GM19324 (cell line): ENCODE data around the gene FN3KRP.
A peak's percentile ranks its signal among the peaks of the same experiment; 100 is the strongest.

Source experiments
- ATAC-seq: cut with Tn5 transposase; IDR thresholded peaks from one replicate; pipeline ENCODE4 v1.9.1; 2021; ENCODE audit warnings: mild to moderate bottlenecking, moderate library complexity; ENCODE audit not compliant: unreplicated experiment, low FRiP score

The FN3KRP gene, protein sequence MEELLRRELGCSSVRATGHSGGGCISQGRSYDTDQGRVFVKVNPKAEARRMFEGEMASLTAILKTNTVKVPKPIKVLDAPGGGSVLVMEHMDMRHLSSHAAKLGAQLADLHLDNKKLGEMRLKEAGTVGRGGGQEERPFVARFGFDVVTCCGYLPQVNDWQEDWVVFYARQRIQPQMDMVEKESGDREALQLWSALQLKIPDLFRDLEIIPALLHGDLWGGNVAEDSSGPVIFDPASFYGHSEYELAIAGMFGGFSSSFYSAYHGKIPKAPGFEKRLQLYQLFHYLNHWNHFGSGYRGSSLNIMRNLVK

GRCh38 chr17:82716203-82717010 is at the start of gene FN3KRP:
FN3KRP (plus strand) TSS chr17:82716706; CDS start chr17:82716756, 50 bp downstream.
- peak; percentile 61 for ATAC-seq

GRCh38 chr17:82666931-82667667 is 49.4 kb upstream of the FN3KRP start:
- no peak for ATAC-seq

- ATAC-seq, result no peak
Observed at GRCh38 chr17:82667668-82668000, 48.9 kb upstream of the FN3KRP start.

DNA sequence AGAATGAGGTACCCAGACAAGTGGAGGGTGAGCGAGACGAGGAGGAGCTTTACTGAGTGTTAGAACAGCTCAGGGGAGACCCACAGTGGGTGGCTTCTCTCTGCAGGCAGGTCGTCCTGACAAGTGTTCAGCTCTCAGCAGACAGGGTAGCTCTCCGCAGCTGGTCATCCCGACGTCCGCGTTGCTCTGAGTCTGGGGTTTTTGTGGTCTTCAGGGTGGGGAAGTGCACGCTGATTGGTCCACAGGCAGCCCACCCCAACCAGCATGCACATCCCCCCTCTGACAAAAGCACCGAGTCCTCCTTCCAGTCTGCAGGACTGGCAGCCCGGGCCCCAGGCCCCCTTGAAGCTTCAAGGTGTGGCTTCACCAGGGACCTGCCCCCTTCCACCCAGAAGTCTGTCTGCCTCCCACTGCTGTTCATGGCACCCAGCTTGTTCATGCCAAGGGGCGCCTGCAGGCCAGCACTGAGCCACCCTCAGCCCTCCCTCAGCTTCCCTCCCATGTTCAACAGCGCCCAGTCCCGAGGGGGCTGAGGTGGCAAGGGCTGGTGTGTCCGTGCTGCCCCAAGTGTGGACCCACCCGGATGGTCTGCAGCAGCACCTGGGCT is 48.4 kb upstream of the FN3KRP start:
- ATAC-seq, result no peak

DNA sequence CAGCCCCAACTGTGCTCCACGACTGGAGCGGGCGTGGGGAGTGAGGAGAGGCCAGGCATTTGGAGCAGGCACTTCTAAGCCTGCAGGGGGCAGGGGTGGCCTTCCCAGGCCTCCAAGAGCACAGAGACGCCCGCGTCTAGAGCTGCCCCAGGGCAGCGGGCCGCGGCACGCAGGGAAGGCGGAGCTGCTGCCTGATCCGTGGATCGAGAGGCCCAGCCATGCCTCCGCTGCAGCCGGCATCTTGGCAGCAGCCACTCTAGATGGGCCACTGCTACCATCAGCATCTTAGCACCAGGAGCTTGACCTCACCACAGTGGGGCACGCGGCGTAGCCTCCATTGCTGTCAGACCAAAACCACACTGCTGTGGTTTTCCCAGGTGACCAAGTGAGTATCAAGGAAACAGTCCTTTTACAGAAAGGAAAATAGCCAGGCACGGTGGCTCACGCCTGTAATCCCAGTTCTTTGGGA is 47.8 kb upstream of the FN3KRP start:
- no peak for ATAC-seq

- ATAC-seq, result no peak
Observed at GRCh38 chr17:82670661-82671450, 45.6 kb upstream of the FN3KRP start.

GRCh38 chr17:82674656-82675475 is 41.6 kb upstream of the FN3KRP start:
- no peak for ATAC-seq

DNA sequence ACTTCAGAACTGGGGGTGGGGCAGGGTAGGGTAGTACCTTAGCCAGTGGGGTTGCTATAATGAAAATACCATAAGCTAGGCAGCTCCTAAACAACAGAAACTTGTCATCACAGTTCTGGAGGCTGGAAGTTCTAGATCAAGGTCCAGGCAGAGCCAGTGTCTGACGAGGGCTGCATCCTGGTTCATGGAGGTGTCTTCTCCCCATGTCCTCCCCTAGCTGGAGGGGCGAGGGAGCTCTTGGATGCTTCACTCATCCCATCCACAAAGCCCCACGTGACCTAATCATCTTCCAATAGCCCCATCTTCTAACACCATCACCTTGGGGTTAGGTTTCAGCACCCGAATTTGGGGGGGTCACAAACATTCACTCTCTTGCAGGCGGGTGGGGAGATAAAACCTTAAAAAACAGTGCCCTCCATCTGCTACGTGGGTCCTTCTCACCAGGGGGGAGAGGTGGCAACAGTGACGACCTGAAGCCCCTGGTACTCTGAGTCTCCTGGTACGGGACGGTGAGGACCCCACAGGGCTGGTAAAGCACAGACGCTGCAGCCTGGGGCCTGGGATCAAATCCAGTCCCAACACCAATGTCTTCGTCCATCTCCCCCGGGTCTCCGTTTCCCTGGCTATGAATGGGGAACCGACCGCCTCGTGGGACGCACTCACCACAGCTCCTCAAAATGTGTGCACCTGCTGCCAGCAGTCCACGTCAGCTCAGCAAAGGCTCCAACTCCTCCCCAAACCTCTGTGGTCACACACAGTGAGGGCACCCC is 40.8 kb upstream of the FN3KRP start:
- no peak for ATAC-seq

DNA sequence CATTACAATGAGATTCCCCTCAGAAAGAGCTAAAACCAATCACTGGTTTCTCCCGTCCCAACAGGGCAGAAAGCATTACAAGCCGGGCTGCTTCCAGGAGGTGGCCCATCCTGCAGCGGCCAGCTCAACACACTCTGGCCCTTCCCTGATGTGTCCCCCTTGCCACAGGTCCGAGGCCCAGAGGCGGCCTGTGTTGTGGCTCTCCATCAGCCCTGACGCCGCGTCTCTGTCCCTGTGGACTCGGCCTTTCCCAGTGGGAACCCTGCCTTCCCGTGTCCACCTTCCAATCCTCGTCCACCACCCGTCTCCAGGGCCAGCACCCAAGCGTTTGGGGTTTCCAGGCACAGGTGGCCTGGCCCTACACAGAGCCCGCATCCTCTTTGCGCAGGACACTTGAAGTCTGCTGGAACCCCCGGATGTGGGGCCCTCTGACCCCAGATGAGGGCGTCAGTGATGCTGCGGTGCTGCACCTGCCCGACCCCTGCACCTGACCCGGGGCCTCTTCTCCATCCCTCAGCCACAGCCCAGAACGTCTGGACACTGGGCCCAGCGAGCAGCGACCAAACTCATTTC is 39.1 kb upstream of the FN3KRP start:
- no peak for ATAC-seq

GRCh38 chr17:82678265-82678891 is 38.1 kb upstream of the FN3KRP start:
- ATAC-seq, result no peak

DNA sequence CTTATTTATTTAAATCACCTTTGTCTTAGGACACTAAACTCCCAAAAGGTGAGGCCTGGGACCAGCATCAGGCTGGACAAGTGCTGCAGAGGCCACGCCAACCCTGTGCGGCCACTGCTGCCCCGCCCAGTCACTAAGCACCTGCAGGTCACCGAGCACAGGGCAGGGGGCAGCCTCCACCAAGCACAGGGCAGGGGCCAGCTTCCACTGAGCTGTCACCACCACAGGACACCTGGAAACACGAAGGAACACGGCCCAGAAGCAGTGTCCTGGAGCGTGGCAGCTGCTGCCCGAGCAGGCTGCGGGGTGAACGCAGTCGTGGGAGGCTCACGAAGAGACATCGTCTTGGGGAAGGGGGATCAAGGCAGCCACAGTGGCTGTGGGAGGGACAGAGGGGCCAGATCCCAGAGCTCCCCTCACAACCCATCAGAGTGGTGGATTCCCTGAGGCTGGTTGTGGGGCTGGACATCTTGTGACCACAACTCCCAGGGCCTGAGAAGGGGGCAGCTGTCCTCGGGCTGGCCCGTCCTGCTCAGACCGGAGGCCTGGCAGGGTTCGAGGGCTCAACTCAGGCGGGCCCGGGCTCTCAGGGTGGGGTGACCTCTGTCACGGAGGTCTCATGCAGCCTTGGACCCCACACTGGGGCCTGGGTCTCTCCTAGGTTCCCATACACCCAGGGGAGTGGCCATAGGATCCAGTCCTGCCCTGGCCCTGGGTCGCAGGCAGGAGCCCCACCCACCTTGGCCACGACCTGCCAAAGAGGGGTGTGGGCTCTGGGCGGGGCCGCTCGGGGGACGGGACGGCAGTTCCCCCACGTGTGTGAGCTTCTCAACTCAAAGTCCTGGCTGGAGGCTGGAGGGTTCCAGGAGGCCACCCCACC is 36.7 kb upstream of the FN3KRP start:
- ATAC-seq, result no peak

DNA sequence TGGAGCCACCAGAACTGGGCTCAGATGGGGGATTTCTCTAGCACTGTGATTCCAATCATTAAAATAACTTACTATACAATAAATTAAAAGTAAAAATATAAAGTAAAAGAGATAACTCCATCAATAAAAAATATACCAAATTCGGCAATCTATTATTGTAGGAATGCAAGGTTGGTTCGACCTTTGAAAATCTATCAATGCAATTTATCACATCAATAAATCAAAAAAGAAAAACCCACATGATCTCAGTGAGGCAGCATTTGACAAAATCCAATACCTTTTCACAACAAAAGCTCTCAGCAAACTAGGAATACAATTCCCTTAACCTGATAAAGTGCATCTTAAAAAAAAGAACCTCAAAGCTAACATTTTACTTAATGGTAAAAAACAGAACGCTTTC is 35.0 kb upstream of the FN3KRP start:
- ATAC-seq, result no peak

- ATAC-seq, result no peak
Observed at GRCh38 chr17:82683534-82683933, 33.0 kb upstream of the FN3KRP start.

GRCh38 chr17:82684228-82684841 is 32.2 kb upstream of the FN3KRP start:
- ATAC-seq, result no peak

DNA sequence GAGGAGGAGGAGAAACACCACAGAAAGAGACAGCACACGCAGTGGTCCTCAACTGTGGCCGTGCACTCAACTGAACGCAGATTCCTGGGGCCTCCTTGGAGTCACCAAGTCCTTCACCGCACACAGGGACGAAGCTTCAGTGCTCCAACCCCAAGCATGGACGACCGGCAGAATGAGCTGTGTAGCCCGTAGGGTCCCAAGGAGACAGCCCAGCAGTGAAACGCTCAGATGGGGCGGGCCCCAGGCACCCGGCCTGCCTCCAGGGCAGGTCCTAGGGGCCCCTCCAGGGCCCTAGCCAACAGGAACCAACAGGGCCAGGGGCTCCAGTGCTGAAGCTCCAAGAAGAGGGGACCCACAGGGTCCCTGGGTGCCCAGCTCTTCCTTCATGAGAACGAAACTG is 31.2 kb upstream of the FN3KRP start:
- no peak for ATAC-seq
